Neutrophil (primary cell): Measurements from ENCODE around the gene IL17REL.

Experiments
- H3K27ac ChIP-seq: fragments of 200-600 bp; sonication (generic); 2 replicates; pipeline ENCODE4 v1.5.1; 2016; ENCODE audit warnings: mild to moderate bottlenecking, moderate library complexity
- H3K27me3 ChIP-seq: fragments of 200-600 bp; sonication (generic); 2 replicates; pipeline ENCODE4 v1.6.0; 2016; ENCODE audit warnings: mild to moderate bottlenecking
- H3K36me3 ChIP-seq: fragments of 200-600 bp; sonication (generic); 2 replicates; pipeline ENCODE4 v1.5.1; 2017
- H3K4me1 ChIP-seq, 2 experiments: fragments of 200-600 bp in 1 of 2; sonication (generic) in 1 of 2; 1 replicate in 1 of 2; 2 replicates in 1 of 2; pipeline versions ENCODE4 v1.5.1 to v1.6.1; 2013 to 2016; ENCODE audit warnings: low read depth in 1 of 2, low read length in 1 of 2, mild to moderate bottlenecking in 1 of 2, moderate library complexity in 1 of 2; ENCODE audit not compliant: control insufficient read depth in 1 of 2, insufficient read depth in 1 of 2
- H3K4me3 ChIP-seq, 2 experiments: fragments of 200-600 bp in 1 of 2; sonication (generic) in 1 of 2; 1 replicate in 1 of 2; 2 replicates in 1 of 2; pipeline ENCODE4 v1.5.1; 2013 to 2016; ENCODE audit warnings: low read depth in 1 of 2, low read length in 1 of 2, mild to moderate bottlenecking in 1 of 2, moderate library complexity in 1 of 2
- H3K9me3 ChIP-seq: fragments of 200-600 bp; sonication (generic); 2 replicates; pipeline ENCODE4 v1.5.1; 2016
- TF ChIP-seq, protein P1 (sequence below): fragments of 200-600 bp; sonication (generic); IDR thresholded peaks from 2 replicates; pipeline ENCODE4 v1.5.1; 2016; ENCODE audit warnings: antibody characterized with exemption

Gene IL17REL

DNA sequence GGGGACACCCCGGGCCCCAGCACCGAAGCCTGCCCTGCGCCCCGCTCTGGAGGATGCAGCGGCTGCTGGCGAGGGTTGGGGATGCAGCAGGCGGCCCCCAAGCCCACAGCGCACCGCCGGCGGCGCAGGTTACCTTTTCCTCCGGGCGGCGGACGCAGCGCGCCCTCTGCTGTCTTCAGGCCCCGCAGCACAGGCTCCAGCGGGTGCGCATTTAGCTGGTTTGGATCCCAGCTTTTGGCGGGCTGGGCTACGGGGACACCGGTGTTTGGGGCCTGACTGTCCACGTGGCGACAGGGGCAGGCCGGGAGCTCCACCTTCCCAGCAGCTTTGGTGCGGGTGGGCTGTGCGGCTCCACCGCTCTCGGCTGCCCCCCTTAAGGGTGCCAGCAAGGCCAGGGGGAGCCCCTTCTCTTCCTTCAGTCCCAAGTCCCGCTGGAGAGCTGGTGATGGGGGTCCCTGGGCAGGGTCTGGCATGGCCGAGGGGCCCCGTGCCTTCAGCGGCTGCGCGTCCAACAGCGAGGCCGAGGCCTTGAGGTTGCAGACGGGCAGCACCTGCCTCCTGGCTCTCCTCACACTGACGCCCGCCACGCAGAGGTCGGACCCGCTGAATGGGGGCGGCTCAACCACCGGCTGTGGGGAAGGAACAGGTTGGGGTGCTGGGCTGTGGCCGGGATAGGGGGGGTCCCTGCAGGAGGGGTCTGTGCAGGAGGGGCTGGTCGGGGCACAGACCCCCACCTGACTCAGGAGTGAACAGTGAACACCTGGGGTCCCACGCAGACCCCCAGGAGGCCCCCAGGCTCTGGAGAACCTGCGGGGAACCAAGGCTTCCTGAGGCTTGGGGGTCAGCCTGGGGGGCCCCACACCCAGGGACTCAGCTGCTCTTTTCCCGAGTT lies 18.0 kb upstream of the IL17REL start:
- Histone ChIP-seq H3K9me3 (no peaks in the 10 kb centered on the region), H3K27ac (no peak overlapping the region), H3K36me3 (no peaks in the 10 kb centered on the region), H3K27me3 (peaks cover 60% of the 10 kb centered on the region), H3K4me3 (no peak overlapping the region), H3K4me1 (peaks cover 0 to 7% of the 10 kb centered on the region in 2 experiments)
- TF ChIP-seq, protein P1, sequence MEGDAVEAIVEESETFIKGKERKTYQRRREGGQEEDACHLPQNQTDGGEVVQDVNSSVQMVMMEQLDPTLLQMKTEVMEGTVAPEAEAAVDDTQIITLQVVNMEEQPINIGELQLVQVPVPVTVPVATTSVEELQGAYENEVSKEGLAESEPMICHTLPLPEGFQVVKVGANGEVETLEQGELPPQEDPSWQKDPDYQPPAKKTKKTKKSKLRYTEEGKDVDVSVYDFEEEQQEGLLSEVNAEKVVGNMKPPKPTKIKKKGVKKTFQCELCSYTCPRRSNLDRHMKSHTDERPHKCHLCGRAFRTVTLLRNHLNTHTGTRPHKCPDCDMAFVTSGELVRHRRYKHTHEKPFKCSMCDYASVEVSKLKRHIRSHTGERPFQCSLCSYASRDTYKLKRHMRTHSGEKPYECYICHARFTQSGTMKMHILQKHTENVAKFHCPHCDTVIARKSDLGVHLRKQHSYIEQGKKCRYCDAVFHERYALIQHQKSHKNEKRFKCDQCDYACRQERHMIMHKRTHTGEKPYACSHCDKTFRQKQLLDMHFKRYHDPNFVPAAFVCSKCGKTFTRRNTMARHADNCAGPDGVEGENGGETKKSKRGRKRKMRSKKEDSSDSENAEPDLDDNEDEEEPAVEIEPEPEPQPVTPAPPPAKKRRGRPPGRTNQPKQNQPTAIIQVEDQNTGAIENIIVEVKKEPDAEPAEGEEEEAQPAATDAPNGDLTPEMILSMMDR: peak; percentile 69

DNA sequence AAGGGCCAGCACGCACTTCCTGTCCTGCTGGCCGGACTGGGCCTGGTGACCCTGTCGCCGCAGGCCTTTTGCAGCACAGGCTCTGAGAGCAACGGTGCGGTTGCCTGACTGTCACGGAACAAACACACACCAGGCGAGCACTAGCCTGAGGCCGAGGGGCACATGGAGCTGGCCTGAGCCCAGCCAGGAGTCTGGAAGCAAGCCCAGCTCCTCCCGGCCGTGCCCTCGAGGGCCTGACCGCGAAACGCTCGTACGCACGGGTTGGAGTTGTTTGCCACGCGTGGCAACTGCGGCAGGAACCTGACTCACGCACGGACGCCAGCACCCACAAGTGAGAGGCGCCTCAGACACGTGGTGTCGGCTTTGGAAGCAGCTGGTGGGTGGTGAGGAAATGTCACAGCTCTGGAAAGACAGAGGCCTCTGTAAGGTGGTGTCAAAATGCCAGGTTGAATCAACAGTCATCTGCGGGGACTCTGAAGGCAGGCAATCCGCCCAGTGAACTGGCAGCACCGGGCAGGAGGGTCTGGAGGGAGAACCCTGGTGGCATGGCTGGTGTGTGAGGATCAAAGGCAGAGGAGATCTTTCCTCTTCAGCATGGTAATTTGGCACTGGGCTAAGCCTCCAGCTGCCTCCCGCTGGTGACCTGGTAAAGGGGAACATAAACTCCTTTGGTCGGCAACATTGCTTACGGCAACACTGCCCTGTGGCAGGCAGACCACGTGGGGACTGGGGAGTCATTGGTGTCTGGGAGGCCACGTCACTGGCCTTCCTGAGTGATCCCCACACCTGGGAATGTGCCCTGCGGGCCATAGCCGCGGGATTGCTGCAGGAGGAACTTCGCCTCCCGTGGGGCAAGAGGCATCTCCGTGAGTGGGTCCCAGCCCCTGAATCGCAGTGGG lies 15.3 kb upstream of the IL17REL start:
- H3K27ac ChIP-seq: no peak overlapping the region

DNA sequence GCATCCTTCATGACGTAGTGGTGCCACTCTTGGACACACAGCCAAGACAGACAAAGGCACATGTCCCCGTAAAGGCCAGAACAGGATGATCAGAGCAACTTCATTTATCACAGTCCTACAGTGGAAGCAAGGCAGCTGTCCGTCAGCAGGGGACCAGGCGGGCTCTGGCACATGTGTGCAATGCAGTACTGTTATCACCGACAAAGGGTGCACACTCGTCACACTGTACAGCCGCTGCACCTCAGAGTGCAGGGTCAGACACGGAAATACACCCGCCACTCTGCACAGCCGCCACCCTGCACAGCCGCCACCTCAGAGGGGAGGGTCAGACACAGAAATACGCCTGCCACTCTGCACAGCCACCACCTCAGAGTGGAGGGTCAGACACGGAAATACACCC lies 13.4 kb upstream of the IL17REL start:
- Histone ChIP-seq H3K36me3 (no peaks in the 10 kb centered on the region), H3K9me3 (no peaks in the 10 kb centered on the region), H3K27ac (no peak overlapping the region), H3K4me1 (peaks cover 0 to 7% of the 10 kb centered on the region in 2 experiments), H3K4me3 (no peak overlapping the region), H3K27me3 (peaks cover 60% of the 10 kb centered on the region)
- TF ChIP-seq, protein P1: no peak

More for the DNA sequence above, 15.3 kb upstream of the IL17REL start:
- Histone ChIP-seq H3K36me3 (no peaks in the 10 kb centered on the region), H3K4me1 (peaks cover 0 to 7% of the 10 kb centered on the region in 2 experiments), H3K27me3 (peaks cover 57% of the 10 kb centered on the region), H3K4me3 (no peak overlapping the region), H3K9me3 (no peaks in the 10 kb centered on the region)
- TF ChIP-seq, protein P1: no peak

DNA sequence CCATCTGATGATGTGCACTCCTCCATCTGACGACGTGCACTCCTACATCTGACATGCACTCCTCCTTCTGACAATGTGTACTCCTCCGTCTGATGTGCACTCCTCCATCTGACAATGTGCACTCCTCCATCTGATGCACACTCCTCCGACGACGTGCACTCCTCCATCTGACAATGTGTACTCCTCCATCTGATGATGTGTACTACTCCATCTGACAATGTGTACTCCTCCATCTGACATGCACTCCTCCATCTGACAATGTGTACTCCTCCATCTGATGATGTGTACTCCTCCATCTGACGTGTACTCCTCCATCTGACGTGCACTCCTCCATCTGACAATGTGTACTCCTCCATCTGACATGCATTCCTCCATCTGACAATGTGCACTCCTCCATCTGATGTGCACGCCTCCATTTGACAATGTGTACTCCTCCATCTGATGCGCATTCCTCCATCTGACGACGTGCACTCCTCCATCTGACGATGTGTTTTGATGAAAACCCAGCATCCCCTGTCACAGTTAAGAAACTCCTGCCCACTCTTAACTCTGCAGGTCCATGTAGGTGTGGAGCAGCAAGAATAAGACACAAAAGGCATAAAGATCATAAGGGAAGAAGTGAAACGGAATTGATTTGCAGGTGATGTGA lies 9.7 kb upstream of the IL17REL start:
- Histone ChIP-seq H3K27ac (no peak overlapping the region), H3K36me3 (no peaks in the 10 kb centered on the region), H3K4me3 (no peak overlapping the region), H3K9me3 (no peaks in the 10 kb centered on the region), H3K27me3 (peaks cover 65% of the 10 kb centered on the region), H3K4me1 (no peaks in the 10 kb centered on the region)
- TF ChIP-seq, protein P1: no peak

DNA sequence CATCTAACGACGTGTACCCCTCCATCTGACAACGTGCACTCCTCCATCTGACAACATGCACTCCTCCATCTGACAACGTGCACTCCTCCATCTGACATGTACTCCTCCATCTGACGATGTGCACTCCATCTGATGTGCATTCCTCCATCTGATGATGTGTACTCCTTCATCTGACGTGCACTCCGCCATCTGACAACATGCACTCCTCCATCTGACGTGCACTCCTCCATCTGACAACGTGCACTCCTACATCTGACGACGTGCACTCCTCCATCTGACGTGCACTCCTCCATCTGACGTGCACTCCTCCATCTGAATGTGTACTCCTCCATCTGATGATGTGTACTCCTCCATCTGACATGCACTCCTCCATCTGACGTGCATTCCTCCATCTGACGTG lies 8.0 kb upstream of the IL17REL start:
- no peaks in the 10 kb centered on the region for H3K9me3 ChIP-seq
- no peak overlapping the region for H3K27ac ChIP-seq
- no peaks in the 10 kb centered on the region for H3K4me1 ChIP-seq
- TF ChIP-seq, protein P1: no peak
- H3K36me3 ChIP-seq: no peaks in the 10 kb centered on the region
- peaks cover 82% of the 10 kb centered on the region for H3K27me3 ChIP-seq
- H3K4me3 ChIP-seq: no peak overlapping the region
